Body of pancreas (tissue), 4 donors: ENCODE measurements around the gene CFAP410.

Experiments
- POLR2A ChIP-seq, 3 donors: fragments of 450-650 bp; IDR thresholded peaks; one replicate each; pipeline ENCODE4 v1.6.1; 2016; ENCODE audit warnings: antibody characterized with exemption in 3 of 3, mild to moderate bottlenecking in 2 of 3
- TF ChIP-seq, protein P1 (sequence below), 7 experiments: fragments of 450-650 bp in 4 of 7; fragments of 200-600 bp in 3 of 7; sonication (generic) in 3 of 7; IDR thresholded peaks; one replicate each; pipeline ENCODE4 v1.5.1; 2016 to 2019; ENCODE audit warnings: antibody characterized with exemption in 7 of 7

DNA sequence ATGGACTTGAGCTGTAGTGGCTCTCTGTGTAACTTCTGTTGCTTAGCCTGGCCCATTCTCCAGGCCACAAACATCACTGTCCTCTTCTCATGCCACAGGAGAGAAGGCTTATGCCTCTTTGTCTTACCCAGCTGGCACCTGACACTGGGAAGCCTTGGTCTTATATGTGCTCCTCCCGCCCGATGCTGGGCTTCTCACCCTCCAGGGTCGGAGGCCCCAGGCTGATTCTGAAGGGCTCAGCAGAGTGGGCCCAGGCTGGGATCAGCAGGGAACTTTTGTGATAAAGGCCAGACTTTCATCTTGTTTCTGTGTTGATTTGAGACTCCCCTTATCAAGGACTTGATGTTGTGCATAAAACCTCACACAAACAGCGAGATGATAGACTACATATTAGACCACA is 44.0 kb upstream of the CFAP410 start:
- TF ChIP-seq, protein P1, sequence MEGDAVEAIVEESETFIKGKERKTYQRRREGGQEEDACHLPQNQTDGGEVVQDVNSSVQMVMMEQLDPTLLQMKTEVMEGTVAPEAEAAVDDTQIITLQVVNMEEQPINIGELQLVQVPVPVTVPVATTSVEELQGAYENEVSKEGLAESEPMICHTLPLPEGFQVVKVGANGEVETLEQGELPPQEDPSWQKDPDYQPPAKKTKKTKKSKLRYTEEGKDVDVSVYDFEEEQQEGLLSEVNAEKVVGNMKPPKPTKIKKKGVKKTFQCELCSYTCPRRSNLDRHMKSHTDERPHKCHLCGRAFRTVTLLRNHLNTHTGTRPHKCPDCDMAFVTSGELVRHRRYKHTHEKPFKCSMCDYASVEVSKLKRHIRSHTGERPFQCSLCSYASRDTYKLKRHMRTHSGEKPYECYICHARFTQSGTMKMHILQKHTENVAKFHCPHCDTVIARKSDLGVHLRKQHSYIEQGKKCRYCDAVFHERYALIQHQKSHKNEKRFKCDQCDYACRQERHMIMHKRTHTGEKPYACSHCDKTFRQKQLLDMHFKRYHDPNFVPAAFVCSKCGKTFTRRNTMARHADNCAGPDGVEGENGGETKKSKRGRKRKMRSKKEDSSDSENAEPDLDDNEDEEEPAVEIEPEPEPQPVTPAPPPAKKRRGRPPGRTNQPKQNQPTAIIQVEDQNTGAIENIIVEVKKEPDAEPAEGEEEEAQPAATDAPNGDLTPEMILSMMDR (IDR thresholded peaks at IDR 0.05) = no peak
- no peak for TF ChIP-seq POLR2A (IDR thresholded peaks at IDR 0.05)
